ENCODE results near the gene RPLP2. TPM values are rescaled to one million over a fixed set of nuclear protein-coding genes. Genes with fewer than 3 reads are reported as not detected.

Gene RPLP2
- total and polyA plus RNA-seq, 2 of the 4 experiments (the other 2 are of a cell fraction), result 59.9 to 1,897 TPM

DNA sequence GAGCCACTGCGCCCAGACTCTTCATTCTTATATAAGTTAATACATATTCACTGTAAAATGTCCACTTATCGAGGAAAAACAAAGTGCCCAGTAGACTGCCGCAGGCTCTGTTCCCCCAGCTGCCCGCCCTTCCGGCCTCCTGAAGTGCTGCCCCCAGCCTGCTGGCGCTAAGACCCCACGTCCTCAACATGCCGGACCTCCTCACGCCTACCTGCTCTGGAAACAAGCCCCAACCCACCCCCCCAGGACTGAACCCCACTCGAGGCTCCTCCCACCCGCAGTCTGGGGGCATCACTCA, 33.6 kb upstream of the RPLP2 start:
- H3K4me3 ChIP-seq (ENCODE audit: insufficient read depth, low read depth, low read length), result peak overlapping the region; percentile 99
- H3K79me1 ChIP-seq (ENCODE audit: low read depth in 1 of 2, low read length in 2 of 2), result peaks cover 17 to 71% of the 10 kb centered on the region in 2 experiments
- peak overlapping the region; percentile 91 for H3K4ac ChIP-seq (ENCODE audit: low read depth, low read length)
- H3K36me3 ChIP-seq (ENCODE audit: control insufficient read depth, insufficient read depth, low read length), result peaks cover 36% of the 10 kb centered on the region
- ATAC-seq (ENCODE audit: low read depth) (no peak), DNase-seq (no peak)
- no peaks in the 10 kb centered on the region for H3K27me3 ChIP-seq (ENCODE audit: control insufficient read depth, insufficient read depth, low read length)
- peak overlapping the region; percentile 99 for H3K9ac ChIP-seq (ENCODE audit: low read depth, low read length)
- peak overlapping the region; percentile 93 for H3K4me2 ChIP-seq (ENCODE audit: low read depth, low read length)
- in situ Hi-C loops (cut with MboI; ENCODE audit: low sequenced_read_pairs), result no loop called here
- CTCF ChIA-PET, result no interaction called here
- TF ChIP-seq CHD1 (IDR thresholded peaks at IDR 0.05; ENCODE audit: low read depth, low read length), result no peak
- no peak for TF ChIP-seq RCOR1 (IDR thresholded peaks at IDR 0.05; ENCODE audit: insufficient replicate concordance, low read length)
- H3K9me3 ChIP-seq (ENCODE audit: control insufficient read depth, insufficient read depth, low read length), result no peaks in the 10 kb centered on the region
- peaks cover 13% of the 10 kb centered on the region for H3K4me1 ChIP-seq (ENCODE audit: control insufficient read depth, insufficient read depth, low read length)
- POLR2A ChIA-PET (ENCODE audit: unreplicated experiment), result no interaction called here
- dilution Hi-C loops (cut with HindIII; ENCODE audit: low sequenced_read_pairs, unreplicated experiment), result no loop called here
- peak overlapping the region; percentile 30; the same call in 1 of the 2 replicates for H4K5ac ChIP-seq (ENCODE audit: low read depth, low read length)
- intact Hi-C loops (cut with micrococcal nuclease), result no loop called here
- H2AFZ ChIP-seq (replicated peaks; ENCODE audit: low read length, poor library complexity), result no peak overlapping the region
- 33% methylated on average over 5 of the region's 11 CpGs; no CpG with 5 or more reads in 1 of the 2 experiments for WGBS, 2 experiments (ENCODE audit: extremely low coverage in 2 of 2, insufficient read length in 1 of 2)
- BruUV-seq (replicated peaks), result no TSS peak
- peaks cover 11% of the 10 kb centered on the region; the same call in 1 of the 2 replicates for H3K9me1 ChIP-seq (ENCODE audit: insufficient read depth, low read length)
- peak overlapping the region; percentile 99 for H2AK5ac ChIP-seq (ENCODE audit: low read depth, low read length)
- H2BK120ac ChIP-seq (ENCODE audit: low read depth, low read length), result no peak overlapping the region
- H3K56ac ChIP-seq (ENCODE audit: extremely low read depth, insufficient read depth, low read length), result peak overlapping the region; percentile 41; the same call in 1 of the 2 replicates
- H2AK9ac ChIP-seq (replicated peaks; ENCODE audit: low read depth, low read length, poor library complexity), result peak overlapping the region; percentile 100
- peak overlapping the region; percentile 60 for H2BK5ac ChIP-seq (ENCODE audit: low read depth, low read length, poor library complexity, severe bottlenecking)
- no peak overlapping the region; the same call in 1 of the 2 replicates for H3K18ac ChIP-seq (ENCODE audit: low read depth, low read length)
- no peak overlapping the region for H2BK20ac ChIP-seq (ENCODE audit: low read depth, low read length)
- no peak overlapping the region for H4K91ac ChIP-seq (ENCODE audit: insufficient read depth, low read depth, low read length)
- H2BK15ac ChIP-seq (ENCODE audit: low read depth, low read length), result no peak overlapping the region; the same call in 2 of the 3 replicates
- peaks cover 53% of the 10 kb centered on the region for H4K20me1 ChIP-seq (ENCODE audit: insufficient read depth, low read length)
- peak overlapping the region; percentile 77 for H3K14ac ChIP-seq (replicated peaks; ENCODE audit: low read depth, low read length)
- H3K27ac ChIP-seq (ENCODE audit: insufficient read depth, low read length), result peak overlapping the region; percentile 96
- H4K8ac ChIP-seq (ENCODE audit: low read depth in 2 of 2, low read length in 2 of 2), result peak overlapping the region; percentile 56 to 91; a peak in 3 of 4 replicates
- peak overlapping the region; percentile 93 for H3K23ac ChIP-seq (ENCODE audit: low read depth, low read length)
